Measurements from ENCODE around the gene ZSWIM6.

The ZSWIM6 gene

DNA sequence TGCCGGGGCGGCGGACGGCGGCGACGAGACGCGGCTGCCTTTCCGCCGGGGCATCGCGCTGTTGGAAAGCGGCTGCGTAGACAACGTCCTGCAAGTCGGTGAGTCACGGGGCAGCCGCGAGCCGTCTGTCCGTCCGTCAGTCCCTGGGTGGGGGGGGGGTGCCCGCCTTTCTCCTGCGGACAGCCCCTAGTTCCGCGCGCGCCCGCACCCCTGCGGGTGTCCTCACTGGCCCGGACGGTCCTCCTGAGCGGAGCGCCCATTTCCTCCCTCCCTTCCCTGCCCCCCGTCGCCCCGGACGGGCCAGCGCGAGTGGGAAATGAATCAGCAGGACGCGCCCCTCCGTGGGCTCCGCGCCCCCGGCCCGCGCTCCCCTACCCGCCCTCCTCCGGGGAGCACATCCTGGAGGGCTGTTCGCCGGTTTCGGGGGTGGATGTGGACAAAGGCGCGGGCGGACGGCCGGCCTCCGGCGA is 828 bp downstream of the ZSWIM6 start:
- no peak for DNase-seq (ENCODE audit: low read depth)

DNA sequence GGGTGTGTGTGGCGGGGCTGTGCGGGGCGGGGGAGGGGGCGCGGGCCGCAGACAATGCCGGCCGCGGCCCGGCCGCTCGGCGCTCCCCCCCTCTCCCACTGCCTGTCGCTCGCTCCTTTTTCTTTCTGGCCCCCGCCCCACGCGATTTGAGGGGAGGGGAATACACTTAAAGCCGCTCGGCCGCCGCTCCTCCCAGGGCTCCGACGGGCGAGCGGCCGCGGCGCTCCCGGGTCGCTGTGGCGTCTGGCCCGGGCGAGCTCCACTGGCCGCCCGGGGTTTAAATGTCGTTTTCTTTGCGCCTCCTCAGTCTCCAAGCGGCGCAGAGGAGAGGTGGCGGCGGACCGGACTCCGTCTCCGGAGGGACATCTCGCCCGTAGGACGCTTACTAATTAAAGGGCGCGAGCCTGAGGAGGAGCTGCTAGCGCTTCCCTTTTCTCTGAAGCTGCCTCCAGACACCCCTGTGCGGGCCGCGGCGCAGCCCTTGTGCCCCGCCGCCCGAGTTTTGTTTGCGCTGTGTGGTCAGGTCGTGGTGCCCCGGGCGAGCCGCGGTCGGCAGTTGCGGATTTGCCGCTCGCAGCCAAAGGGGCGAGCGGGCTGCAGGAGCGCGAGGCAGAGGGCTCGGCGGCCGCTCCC is 1.4 kb downstream of the ZSWIM6 start:
- no peak for DNase-seq (ENCODE audit: low read depth)

DNA sequence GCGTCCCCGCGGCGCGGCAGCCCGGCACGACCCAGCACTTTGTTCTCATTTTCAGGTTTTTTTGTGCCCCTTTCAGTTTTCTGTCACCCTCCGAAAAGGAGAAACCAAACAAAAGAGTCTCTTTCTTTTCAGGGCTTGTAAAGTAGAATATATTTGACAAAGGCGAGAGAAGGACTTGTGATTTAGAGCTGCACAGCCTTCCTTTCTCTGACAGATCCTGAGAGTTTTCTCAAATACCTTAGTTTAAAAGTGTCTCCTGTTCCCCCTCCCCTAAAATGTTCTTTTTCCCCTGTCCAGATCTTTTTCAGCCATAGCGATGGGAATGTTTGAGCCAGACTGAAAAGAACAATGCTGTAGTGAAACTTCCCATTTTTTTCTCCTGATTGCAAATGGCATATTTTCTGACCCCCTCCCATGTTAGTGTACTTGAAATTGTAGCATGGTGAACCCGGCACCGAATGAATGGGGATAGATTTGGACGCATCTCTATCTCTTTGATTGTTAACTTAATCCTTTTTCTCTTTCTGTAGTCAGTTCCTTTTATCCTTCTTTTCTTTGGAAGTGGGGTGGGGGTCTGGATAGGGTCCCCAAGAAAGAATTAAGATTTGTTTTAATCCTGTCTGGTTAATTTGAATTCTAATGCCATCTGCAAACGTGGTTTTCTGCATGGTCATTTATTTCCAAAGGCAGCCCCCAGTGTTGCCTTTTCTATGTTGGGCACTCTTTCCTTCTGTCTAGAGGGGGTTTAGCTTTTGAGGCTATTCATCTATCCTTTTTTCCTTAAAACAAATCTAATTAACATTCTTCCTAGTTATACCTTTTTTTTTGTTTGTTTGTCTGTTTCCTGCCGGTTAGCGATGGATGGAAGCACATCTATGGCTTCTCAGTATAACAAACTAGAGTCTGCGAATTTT is 2.2 kb downstream of the ZSWIM6 start:
- no peak for DNase-seq (ENCODE audit: low read depth)

DNA sequence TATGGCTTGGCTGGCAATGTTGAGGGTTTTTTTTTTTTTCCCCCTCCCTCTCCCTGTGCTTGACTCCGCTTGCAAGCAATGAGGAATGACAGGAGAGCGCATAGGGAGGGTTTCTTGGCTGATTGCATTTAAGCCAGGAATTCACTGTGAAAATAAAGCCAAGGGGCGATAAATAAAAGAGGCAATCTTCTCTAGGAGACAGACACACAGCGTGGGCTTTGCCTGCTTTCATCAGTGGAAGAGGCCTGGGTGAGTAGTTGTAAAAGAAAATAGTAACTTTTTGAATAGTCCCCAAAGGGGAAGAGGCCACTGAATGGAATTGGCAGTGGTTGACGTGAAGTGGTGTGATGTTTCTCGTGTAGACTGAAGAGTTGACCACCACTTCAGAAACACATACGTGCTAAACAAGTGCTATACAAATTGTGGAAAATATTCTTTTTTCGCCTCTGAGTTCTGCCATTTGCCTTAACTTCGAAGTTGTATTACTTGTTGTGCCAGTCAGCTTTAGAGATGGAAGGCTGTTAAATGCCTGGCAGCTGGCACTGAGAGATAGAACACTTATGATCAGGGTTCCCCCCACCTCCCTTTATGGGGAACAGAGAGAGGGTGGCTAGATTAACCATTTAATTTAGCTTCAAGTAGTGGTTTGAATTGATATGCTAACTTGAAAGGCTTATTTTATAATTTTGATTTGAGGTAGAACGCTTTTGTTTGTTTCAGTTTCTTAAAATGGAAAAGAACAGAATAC is 3.0 kb downstream of the ZSWIM6 start:
- no peak for DNase-seq (ENCODE audit: low read depth)

DNA sequence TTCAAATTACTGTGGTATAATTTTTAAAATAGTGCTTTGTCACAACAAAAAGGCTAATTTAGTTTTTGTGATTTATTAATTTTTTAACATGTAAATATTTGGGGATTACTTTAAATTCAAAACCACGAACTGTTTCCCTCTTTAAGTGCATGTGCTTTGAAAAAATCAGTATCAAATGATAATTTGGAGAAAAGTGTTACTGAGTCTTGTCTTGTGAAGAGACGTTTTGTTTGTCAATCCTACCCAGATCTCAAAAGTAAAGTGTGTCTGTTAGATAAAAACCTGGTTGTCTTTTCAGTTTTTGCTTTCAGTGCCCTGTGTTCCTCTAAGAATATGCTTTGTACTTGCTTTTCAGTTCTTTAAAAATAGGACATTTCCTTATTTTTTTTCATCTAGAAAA is 7.7 kb downstream of the ZSWIM6 start:
- DNase-seq (ENCODE audit: low read depth): no peak

DNA sequence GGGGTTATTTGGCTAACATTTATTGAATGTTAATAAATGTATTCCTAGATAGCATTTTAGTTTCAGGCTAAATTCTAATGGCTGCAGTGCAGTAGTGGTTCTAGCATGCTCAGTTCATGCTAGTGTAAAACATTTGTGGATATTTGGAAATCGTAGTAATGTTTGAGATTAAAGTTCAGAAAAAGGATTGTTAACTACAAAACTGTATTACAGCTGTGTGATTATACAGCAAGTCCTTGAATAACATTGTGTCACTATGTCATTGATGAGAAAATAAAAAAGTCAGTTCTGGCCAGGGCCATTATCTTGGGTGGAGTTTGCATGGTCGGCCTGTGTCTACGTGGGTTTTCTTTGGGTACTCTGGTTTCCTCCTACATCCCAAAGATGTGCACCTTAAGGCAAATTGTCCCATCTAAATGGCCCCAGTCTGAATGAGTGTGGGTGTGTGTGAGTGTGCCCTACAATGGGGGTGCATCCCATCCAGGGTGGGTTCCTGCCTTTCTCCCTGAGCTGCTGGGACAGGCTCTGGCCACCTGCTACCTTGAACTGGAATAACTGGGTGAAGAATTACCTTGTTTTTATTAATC is 8.8 kb downstream of the ZSWIM6 start:
- no peak for DNase-seq (ENCODE audit: low read depth)

DNA sequence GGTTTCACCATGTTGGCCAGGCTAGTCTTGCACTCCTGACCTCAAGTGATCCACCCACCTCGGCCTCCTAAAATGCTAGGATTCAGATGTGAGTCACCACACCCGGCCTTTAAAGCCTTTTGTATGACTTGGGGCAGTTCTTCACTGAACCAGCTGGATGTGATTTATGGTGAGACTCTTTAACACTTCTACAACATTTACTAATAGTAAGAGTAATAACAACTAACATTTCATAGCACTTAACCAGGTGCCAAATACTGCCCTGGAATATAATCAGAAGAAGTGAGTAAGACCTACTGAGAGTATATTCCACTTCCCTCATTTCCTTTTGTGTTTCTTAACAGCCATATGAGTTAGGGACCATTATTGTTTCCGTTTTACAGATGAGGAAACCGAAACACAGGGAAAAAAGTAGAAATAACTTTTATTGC is 10.0 kb downstream of the ZSWIM6 start:
- DNase-seq (ENCODE audit: low read depth): no peak

DNA sequence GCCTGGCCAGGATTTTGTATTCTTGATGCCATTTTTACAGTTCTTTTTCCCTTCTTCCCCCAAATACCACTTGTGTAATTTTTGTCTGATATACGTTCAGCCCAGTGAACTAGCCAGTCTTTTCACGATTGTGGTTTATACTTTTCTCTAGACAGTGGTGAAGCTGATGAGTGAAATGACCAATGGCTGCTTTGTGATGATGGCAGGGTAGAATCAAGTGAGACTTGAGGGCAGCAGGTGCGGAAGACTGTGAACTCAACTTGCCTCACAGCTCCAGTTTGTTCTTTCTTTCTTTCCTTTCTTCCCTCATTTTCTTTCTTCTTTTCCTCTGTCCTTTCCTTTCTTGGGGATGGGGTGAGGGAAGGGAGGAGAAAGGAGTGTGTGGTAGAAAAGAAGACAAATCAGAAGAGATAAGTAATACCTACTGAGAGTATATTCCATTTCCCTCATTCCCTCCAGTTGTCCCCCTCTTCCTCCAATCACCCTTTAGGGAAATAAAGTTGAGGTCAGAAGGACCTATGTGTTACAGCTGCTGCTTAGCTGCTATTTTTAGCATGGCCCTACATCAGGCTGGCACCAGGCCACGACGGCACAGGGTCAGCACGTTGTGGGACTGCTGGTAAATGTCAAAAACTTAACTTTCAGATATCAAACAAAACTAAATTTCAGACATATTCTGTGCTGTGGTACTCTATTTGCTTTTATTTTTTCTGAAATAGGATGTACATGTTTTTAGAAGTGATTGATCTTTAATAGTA is 12.3 kb downstream of the ZSWIM6 start:
- DNase-seq (ENCODE audit: low read depth): no peak

DNA sequence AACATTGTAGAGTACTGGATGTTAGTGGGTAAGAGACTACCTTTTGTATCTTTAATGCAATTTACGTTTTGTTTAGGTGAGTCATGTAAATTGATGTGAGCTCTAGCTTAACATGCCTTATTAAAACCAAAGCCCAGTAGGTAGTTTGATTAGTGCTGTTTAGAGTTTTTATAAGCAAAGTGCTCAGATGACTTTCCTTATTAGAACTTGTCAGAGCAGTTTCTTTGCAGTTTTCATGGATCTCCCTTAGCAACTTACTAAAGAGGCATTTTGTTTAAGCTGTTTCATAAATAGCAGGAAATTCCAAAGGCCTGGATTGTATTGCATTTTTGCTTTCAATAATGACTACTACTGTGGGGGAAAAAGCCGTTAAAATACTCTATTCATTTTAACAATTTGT is 14.5 kb downstream of the ZSWIM6 start:
- DNase-seq (ENCODE audit: low read depth): no peak

DNA sequence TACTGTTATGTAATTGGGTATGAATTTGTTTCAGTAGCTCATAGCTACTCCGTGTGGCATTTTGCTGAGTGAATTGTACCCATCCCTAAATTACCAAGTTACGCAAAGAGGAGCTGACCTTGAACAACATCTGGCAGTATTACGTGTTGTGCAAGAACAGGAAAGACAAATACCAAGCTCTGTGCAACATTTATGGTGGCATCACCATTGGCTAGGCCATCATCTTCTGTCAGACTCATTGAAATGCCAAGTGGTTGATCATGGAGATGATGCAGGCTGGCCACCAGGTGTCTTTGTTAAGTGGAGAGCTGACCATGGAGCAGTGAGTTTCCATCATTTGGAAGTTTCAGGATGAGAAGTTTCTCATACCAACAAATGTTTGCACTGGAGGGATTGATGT is 15.0 kb downstream of the ZSWIM6 start:
- no peak for DNase-seq (ENCODE audit: low read depth)

DNA sequence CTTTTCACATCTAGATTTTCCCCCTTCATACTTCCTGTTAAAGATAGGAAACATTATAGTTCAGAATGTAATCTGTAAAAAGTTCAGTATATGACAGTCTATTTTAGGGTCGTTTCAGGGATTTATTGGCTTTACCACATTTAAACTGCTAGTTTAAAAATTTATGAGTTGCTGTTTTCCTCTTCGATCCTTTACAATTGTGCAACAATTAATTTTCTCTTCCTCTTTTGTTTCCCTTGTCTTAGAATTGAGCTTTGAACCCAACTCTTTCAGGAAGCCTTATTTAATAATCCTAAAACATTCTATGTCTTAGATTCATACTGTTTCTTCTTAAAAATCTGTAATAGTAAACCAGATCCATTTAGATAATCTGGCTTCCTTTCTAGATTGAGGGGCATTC is 16.4 kb downstream of the ZSWIM6 start:
- DNase-seq (ENCODE audit: low read depth): no peak

DNA sequence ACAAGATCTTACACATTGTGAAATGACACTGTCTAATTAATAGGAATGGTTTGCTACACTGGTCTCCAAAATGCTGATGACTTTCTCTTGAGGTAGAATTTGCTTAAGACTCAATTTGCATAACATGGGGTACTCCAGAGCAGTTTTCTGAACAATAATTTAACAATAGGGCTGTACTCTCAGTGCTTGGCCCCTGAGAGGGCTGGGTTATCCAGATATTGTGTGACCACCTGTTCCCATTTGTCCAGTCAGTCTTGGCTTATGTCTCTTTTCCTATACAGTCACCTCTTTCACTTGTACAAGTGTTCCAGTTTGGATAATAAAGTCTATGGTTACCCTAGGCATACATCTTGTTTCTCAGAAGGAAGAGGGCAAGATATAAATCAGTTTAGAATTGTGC is 17.9 kb downstream of the ZSWIM6 start:
- no peak for DNase-seq (ENCODE audit: low read depth)

DNA sequence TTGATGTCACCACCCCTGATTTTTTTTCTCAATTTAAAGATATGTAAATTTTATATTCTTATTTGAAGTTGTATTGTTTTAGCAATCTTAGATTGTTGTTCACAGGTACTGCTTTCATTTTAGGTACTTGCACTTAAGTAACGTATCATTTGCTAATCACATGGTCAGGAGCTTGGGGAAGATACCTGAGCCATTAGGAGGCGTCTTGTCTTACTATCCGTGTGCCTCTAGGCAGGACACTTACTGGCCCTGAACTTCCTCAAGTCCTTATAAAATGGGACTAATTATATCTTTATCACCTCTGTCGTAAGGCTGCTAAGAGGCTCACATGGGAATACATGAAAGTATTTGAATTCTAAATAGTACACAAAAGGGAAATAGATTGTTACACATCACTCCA is 18.5 kb downstream of the ZSWIM6 start:
- no peak for DNase-seq (ENCODE audit: low read depth)

DNA sequence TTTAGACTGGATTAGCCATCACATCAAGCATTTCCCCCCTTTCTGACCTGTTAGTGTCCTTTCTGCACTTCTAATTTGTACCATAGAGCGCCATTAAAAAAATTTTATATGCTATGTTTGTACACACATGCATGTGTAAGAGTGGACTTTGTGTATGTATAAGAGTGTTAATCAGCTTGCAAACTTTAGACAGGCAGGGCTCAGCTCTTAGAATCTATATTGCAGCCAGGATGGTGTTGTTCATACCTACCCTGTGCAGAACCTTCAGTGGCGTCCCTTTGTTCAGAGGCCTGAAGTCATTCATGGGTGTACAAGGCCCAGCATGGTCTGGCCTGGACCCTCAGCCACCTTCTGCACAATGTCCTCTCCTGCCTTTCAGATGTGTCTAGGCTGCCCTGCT is 19.7 kb downstream of the ZSWIM6 start:
- DNase-seq (ENCODE audit: low read depth): no peak

DNA sequence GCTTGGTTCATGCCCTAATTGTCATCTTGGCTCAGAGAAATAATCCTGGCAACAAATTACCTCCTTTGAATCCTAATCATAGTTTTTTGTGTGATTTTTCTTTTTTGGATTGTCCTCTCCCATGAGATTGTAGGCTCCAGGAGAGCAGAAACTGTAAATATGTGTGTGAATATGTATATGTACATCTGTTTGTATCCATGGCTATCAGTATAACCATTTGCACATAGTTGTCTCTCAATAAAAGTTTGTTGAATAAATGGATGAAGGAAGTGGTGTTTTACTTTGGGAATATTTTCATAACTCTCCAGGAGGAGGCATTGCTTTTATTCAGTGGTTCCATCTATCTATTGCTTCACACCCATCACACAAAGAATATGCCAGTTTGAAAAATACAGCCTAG is 20.1 kb downstream of the ZSWIM6 start:
- DNase-seq (ENCODE audit: low read depth): no peak

DNA sequence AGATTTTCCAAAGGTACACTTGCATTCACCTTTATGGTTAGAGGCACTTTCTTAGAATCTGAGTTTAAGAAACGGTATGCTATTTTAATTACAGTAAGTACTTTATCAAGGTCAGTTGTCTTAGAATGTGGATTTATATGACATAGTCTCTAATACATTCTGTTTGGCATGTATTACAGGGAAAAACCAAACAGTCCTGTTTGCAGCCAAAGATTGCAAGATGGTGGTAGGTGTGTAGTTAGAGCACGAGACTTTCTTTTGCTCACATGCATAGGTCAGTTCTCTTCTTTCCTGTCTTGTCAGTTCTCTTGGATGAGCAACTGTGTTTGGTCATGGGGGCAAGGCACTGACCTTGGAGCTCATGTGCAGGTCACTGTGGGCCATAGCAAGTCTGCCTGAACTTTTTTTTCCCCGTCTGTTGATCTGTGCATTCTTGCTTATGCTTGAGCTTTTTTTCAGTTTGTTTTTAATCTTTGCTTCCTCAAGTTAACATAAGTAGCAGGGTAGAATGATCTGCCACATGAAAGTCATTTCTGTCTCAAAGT is 20.6 kb downstream of the ZSWIM6 start:
- DNase-seq (ENCODE audit: low read depth): no peak

DNA sequence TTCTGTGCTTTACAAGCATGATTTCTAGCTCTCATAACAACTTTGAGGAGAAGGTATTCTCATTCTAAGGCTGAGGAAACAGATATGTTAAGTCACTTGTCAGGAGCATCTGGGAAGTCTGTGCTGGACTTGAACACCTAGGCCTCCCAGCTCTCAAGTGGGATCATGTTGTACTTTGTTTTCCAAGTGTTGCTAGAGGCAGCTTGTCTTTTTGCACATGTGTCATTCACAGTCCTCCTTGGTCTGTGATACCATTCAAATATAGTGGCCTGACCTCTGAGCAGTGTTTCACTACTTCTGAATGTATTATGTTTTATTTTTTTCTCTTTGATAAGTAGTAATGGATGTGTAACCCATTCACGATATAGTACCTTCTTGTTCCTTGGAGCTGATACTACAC is 21.2 kb downstream of the ZSWIM6 start:
- DNase-seq (ENCODE audit: low read depth): no peak

DNA sequence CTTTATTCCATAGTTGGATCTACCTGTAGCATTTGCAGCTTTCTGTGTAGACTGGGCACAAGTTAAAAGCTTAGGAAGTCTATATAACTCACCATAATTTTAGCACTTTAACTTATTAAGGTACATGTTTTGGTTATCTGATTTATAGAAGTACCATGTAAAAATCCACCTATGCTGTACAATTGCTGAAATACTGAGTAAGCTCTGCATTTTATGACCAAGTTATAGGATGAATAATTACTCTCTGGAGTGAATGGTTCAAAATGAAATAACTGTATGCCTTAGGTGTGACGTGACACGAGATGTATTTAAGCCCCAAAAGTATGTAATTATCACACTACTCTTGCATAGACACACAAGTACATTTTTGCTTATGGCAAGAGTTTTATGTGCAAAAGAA is 22.1 kb downstream of the ZSWIM6 start:
- no peak for DNase-seq (ENCODE audit: low read depth)

DNA sequence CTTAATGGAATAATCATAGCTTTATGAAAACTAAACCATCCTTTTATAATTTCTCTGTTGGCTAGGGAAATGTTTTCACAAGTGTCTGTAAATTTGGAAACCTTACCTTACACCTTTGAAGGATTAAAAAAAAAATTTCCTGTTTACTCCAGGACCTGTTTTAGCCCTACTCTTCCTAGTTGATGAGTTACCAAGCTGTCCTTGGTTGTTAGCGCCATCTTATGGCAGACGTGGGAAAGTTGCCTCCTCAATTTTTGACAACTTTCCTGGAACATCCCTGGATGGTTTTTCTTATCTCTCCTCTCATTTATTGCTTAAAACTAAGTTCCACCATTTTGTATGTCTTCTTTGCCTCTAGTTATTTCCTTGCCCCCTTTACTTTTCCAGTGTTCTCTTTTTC is 25.7 kb downstream of the ZSWIM6 start:
- no peak for DNase-seq (ENCODE audit: low read depth)

DNA sequence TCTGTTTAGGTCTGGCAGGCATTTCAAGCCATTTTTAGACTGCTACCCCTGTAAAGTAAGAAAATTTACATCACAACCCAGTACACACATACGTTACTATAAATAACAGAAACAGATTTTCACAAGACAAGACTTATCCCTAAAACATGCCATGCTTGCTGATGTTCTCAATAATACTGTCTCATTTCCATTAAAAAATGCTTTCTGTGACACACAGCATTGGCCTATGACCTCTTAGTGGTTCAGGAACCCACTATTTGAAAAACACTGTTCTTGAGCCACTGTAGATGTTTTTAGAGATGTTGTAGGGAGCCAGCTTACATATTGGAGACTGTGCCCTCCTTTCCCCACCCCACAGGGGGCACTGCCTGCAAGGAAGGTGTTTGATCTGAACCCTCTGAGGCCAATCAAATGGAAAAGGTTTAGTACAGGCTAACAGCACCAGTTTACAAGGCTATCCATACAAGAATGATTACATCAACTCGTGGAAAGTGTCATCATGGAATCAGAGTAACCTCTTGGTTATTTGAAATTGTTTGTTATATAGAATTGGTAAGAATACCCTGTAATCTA is 30.8 kb downstream of the ZSWIM6 start:
- no peak for DNase-seq (ENCODE audit: low read depth)

Measured in CMK (cell line).